ENCODE measurements around the gene TSPAN18.

TSPAN18 gene

GRCh38 chr11:44770401-44770800 lies 43.6 kb downstream of the TSPAN18 start:
- H3K4me2 ChIP-seq (ENCODE audit: low read length): no peak overlapping the region
- TF ChIP-seq CTCF (IDR thresholded peaks at IDR 0.05; ENCODE audit: low read depth, low read length) (no peak), EZH2phosphoT487 (IDR thresholded peaks at IDR 0.05; ENCODE audit: low read depth) (no peak)
- no peaks in the 10 kb centered on the region for H3K36me3 ChIP-seq (replicated peaks; ENCODE audit: low read depth, low read length)
- H3K9me3 ChIP-seq (ENCODE audit: insufficient read depth, low read length): no peaks in the 10 kb centered on the region
- H2AFZ ChIP-seq (ENCODE audit: low read depth, low read length): no peak overlapping the region
- no peak overlapping the region for H3K9ac ChIP-seq (ENCODE audit: low read length)
- peaks cover 15% of the 10 kb centered on the region for H3K27me3 ChIP-seq (ENCODE audit: low read depth, low read length)
- H4K20me1 ChIP-seq (ENCODE audit: insufficient read depth, low read length): no peaks in the 10 kb centered on the region
- H3K4me3 ChIP-seq (ENCODE audit: low read length): no peak overlapping the region
- H3K27ac ChIP-seq (ENCODE audit: low read length): no peak overlapping the region
- no peaks in the 10 kb centered on the region for H3K4me1 ChIP-seq (ENCODE audit: low read length)
- H3K79me2 ChIP-seq (ENCODE audit: low read length): no peaks in the 10 kb centered on the region

- H3K4me2 ChIP-seq (ENCODE audit: low read length): no peak overlapping the region
- no peaks in the 10 kb centered on the region for H3K36me3 ChIP-seq (replicated peaks; ENCODE audit: low read depth, low read length)
- no peak overlapping the region for H2AFZ ChIP-seq (ENCODE audit: low read depth, low read length)
- no peak overlapping the region for H3K4me3 ChIP-seq (ENCODE audit: low read length)
- TF ChIP-seq CTCF (IDR thresholded peaks at IDR 0.05; ENCODE audit: low read depth, low read length): no peak
- TF ChIP-seq EZH2phosphoT487 (IDR thresholded peaks at IDR 0.05; ENCODE audit: low read depth): no peak
- peaks cover 15% of the 10 kb centered on the region for H3K27me3 ChIP-seq (ENCODE audit: low read depth, low read length)
- no peaks in the 10 kb centered on the region for H3K79me2 ChIP-seq (ENCODE audit: low read length)
- no peak overlapping the region for H3K27ac ChIP-seq (ENCODE audit: low read length)
- no peaks in the 10 kb centered on the region for H3K4me1 ChIP-seq (ENCODE audit: low read length)
- no peak overlapping the region for H3K9ac ChIP-seq (ENCODE audit: low read length)
- no peaks in the 10 kb centered on the region for H4K20me1 ChIP-seq (ENCODE audit: insufficient read depth, low read length)
- no peaks in the 10 kb centered on the region for H3K9me3 ChIP-seq (ENCODE audit: insufficient read depth, low read length)
Observed at GRCh38 chr11:44771252-44771734, 44.5 kb downstream of the TSPAN18 start.

GRCh38 chr11:44771841-44772240 lies 45.1 kb downstream of the TSPAN18 start:
- no peak overlapping the region for H3K4me2 ChIP-seq (ENCODE audit: low read length)

GRCh38 chr11:44773351-44773965 lies 46.7 kb downstream of the TSPAN18 start:
- H3K27me3 ChIP-seq (ENCODE audit: low read depth, low read length): peaks cover 15% of the 10 kb centered on the region
- H3K27ac ChIP-seq (ENCODE audit: low read length): no peak overlapping the region
- H3K4me2 ChIP-seq (ENCODE audit: low read length): no peak overlapping the region
- no peaks in the 10 kb centered on the region for H3K9me3 ChIP-seq (ENCODE audit: insufficient read depth, low read length)
- no peaks in the 10 kb centered on the region for H3K36me3 ChIP-seq (replicated peaks; ENCODE audit: low read depth, low read length)
- H3K4me3 ChIP-seq (ENCODE audit: low read length): no peak overlapping the region
- H3K9ac ChIP-seq (ENCODE audit: low read length): no peak overlapping the region
- H3K4me1 ChIP-seq (ENCODE audit: low read length): no peaks in the 10 kb centered on the region
- H2AFZ ChIP-seq (ENCODE audit: low read depth, low read length): no peak overlapping the region
- H4K20me1 ChIP-seq (ENCODE audit: insufficient read depth, low read length): no peaks in the 10 kb centered on the region
- H3K79me2 ChIP-seq (ENCODE audit: low read length): no peaks in the 10 kb centered on the region
- TF ChIP-seq CTCF (IDR thresholded peaks at IDR 0.05; ENCODE audit: low read depth, low read length): no peak
- no peak for TF ChIP-seq EZH2phosphoT487 (IDR thresholded peaks at IDR 0.05; ENCODE audit: low read depth)

More at GRCh38 chr11:44771841-44772240, 45.1 kb downstream of the TSPAN18 start:
- Histone ChIP-seq H3K4me1 (ENCODE audit: low read length) (no peaks in the 10 kb centered on the region), H3K9ac (ENCODE audit: low read length) (no peak overlapping the region), H3K27ac (ENCODE audit: low read length) (no peak overlapping the region), H3K27me3 (ENCODE audit: low read depth, low read length) (peaks cover 15% of the 10 kb centered on the region), H3K4me3 (ENCODE audit: low read length) (no peak overlapping the region), H2AFZ (ENCODE audit: low read depth, low read length) (no peak overlapping the region), H3K79me2 (ENCODE audit: low read length) (no peaks in the 10 kb centered on the region), H3K9me3 (ENCODE audit: insufficient read depth, low read length) (no peaks in the 10 kb centered on the region), H3K36me3 (replicated peaks; ENCODE audit: low read depth, low read length) (no peaks in the 10 kb centered on the region), H4K20me1 (ENCODE audit: insufficient read depth, low read length) (no peaks in the 10 kb centered on the region)
- TF ChIP-seq CTCF (IDR thresholded peaks at IDR 0.05; ENCODE audit: low read depth, low read length) (no peak), EZH2phosphoT487 (IDR thresholded peaks at IDR 0.05; ENCODE audit: low read depth) (no peak)

Data from OCI-LY3 (cell line).